ENCODE data around the gene SEMA3G. TPM values are rescaled to one million over a fixed set of nuclear protein-coding genes. Genes with fewer than 3 reads are reported as not detected.

Gene SEMA3G
- total and polyA plus RNA-seq, 2 donors (not counting 1 experiment from before 2014, with no cell fraction given) = 0.02 to 0.17 TPM

GRCh38 chr3:52477076-52477795, 32.3 kb upstream of the SEMA3G start:
- no peaks in the 10 kb centered on the region for H3K79me2 ChIP-seq (ENCODE audit: control insufficient read depth, insufficient read depth, low read length)
- no peaks in the 10 kb centered on the region for H3K27me3 ChIP-seq (ENCODE audit: control insufficient read depth, insufficient read depth, low read length)
- no peaks in the 10 kb centered on the region for H3K4me1 ChIP-seq (ENCODE audit: control insufficient read depth, extremely low read depth, insufficient read depth, low read length)
- H3K9me3 ChIP-seq (ENCODE audit: control insufficient read depth, insufficient read depth, low read depth, low read length) = no peaks in the 10 kb centered on the region
- H3K4me2 ChIP-seq (ENCODE audit: extremely low read depth, insufficient read depth, low read length) = no peak overlapping the region
- peaks cover 43% of the 10 kb centered on the region for H3K36me3 ChIP-seq (ENCODE audit: control insufficient read depth, insufficient read depth, low read length)
- H3K9ac ChIP-seq (ENCODE audit: insufficient read depth, low read length) = no peak overlapping the region
- no peak overlapping the region for H3K4me3 ChIP-seq (replicated peaks in 1 of 4; ENCODE audit: control extremely low read depth in 1 of 4, insufficient read depth in 1 of 4, low read depth in 3 of 4, low read length in 4 of 4)
- H2AFZ ChIP-seq (ENCODE audit: low read length) = no peak overlapping the region
- no peak for DNase-seq (ENCODE audit: low read depth in 2 of 2)
- TF ChIP-seq CTCF (conservative IDR thresholded peaks at IDR 0.05 in 1 of 2, IDR thresholded peaks at IDR 0.05 in 1 of 2; ENCODE audit: low read depth in 1 of 2, low read length in 2 of 2) = no peak
- TF ChIP-seq EZH2 (IDR thresholded peaks at IDR 0.05; ENCODE audit: low read length, missing control alignments) = no peak
- H3K27ac ChIP-seq (ENCODE audit: insufficient read depth, low read length) = no peak overlapping the region
- H4K20me1 ChIP-seq (ENCODE audit: control insufficient read depth, extremely low read depth, insufficient read depth, low read length) = no peaks in the 10 kb centered on the region

GRCh38 chr3:52473026-52473425, 28.1 kb upstream of the SEMA3G start:
- no peak overlapping the region for H2AFZ ChIP-seq (ENCODE audit: low read length)
- H3K4me1 ChIP-seq (ENCODE audit: control insufficient read depth, extremely low read depth, insufficient read depth, low read length) = no peaks in the 10 kb centered on the region
- no peak overlapping the region for H3K27ac ChIP-seq (ENCODE audit: insufficient read depth, low read length)
- no peak overlapping the region for H3K4me2 ChIP-seq (ENCODE audit: extremely low read depth, insufficient read depth, low read length)
- no peak overlapping the region for H3K4me3 ChIP-seq (replicated peaks in 1 of 4; ENCODE audit: control extremely low read depth in 1 of 4, insufficient read depth in 1 of 4, low read depth in 3 of 4, low read length in 4 of 4)
- TF ChIP-seq CTCF (conservative IDR thresholded peaks at IDR 0.05 in 1 of 2, IDR thresholded peaks at IDR 0.05 in 1 of 2; ENCODE audit: low read depth in 1 of 2, low read length in 2 of 2) (no peak), EZH2 (IDR thresholded peaks at IDR 0.05; ENCODE audit: low read length, missing control alignments) (no peak)
- peaks cover 2% of the 10 kb centered on the region for H3K79me2 ChIP-seq (ENCODE audit: control insufficient read depth, insufficient read depth, low read length)
- peaks cover 41% of the 10 kb centered on the region for H3K36me3 ChIP-seq (ENCODE audit: control insufficient read depth, insufficient read depth, low read length)
- H3K27me3 ChIP-seq (ENCODE audit: control insufficient read depth, insufficient read depth, low read length) = no peaks in the 10 kb centered on the region
- DNase-seq (ENCODE audit: low read depth in 2 of 2) = no peak
- no peaks in the 10 kb centered on the region for H4K20me1 ChIP-seq (ENCODE audit: control insufficient read depth, extremely low read depth, insufficient read depth, low read length)
- no peaks in the 10 kb centered on the region for H3K9me3 ChIP-seq (ENCODE audit: control insufficient read depth, insufficient read depth, low read depth, low read length)
- no peak overlapping the region for H3K9ac ChIP-seq (ENCODE audit: insufficient read depth, low read length)

GRCh38 chr3:52472239-52473000, 27.5 kb upstream of the SEMA3G start:
- Histone ChIP-seq H3K4me3 (replicated peaks in 1 of 4; ENCODE audit: control extremely low read depth in 1 of 4, insufficient read depth in 1 of 4, low read depth in 3 of 4, low read length in 4 of 4) (no peak overlapping the region), H3K4me2 (ENCODE audit: extremely low read depth, insufficient read depth, low read length) (no peak overlapping the region), H3K9ac (ENCODE audit: insufficient read depth, low read length) (no peak overlapping the region), H3K79me2 (ENCODE audit: control insufficient read depth, insufficient read depth, low read length) (peaks cover 2% of the 10 kb centered on the region), H3K27me3 (ENCODE audit: control insufficient read depth, insufficient read depth, low read length) (no peaks in the 10 kb centered on the region), H4K20me1 (ENCODE audit: control insufficient read depth, extremely low read depth, insufficient read depth, low read length) (no peaks in the 10 kb centered on the region), H3K36me3 (ENCODE audit: control insufficient read depth, insufficient read depth, low read length) (peaks cover 39% of the 10 kb centered on the region), H3K9me3 (ENCODE audit: control insufficient read depth, insufficient read depth, low read depth, low read length) (no peaks in the 10 kb centered on the region), H2AFZ (ENCODE audit: low read length) (no peak overlapping the region), H3K27ac (ENCODE audit: insufficient read depth, low read length) (no peak overlapping the region), H3K4me1 (ENCODE audit: control insufficient read depth, extremely low read depth, insufficient read depth, low read length) (no peaks in the 10 kb centered on the region)
- no peak for TF ChIP-seq EZH2 (IDR thresholded peaks at IDR 0.05; ENCODE audit: low read length, missing control alignments)
- TF ChIP-seq CTCF (conservative IDR thresholded peaks at IDR 0.05 in 1 of 2, IDR thresholded peaks at IDR 0.05 in 1 of 2; ENCODE audit: low read depth in 1 of 2, low read length in 2 of 2) = no peak
- DNase-seq (ENCODE audit: low read depth in 2 of 2) = no peak
